ENCODE data around the gene MESP2.

The MESP2 gene

DNA sequence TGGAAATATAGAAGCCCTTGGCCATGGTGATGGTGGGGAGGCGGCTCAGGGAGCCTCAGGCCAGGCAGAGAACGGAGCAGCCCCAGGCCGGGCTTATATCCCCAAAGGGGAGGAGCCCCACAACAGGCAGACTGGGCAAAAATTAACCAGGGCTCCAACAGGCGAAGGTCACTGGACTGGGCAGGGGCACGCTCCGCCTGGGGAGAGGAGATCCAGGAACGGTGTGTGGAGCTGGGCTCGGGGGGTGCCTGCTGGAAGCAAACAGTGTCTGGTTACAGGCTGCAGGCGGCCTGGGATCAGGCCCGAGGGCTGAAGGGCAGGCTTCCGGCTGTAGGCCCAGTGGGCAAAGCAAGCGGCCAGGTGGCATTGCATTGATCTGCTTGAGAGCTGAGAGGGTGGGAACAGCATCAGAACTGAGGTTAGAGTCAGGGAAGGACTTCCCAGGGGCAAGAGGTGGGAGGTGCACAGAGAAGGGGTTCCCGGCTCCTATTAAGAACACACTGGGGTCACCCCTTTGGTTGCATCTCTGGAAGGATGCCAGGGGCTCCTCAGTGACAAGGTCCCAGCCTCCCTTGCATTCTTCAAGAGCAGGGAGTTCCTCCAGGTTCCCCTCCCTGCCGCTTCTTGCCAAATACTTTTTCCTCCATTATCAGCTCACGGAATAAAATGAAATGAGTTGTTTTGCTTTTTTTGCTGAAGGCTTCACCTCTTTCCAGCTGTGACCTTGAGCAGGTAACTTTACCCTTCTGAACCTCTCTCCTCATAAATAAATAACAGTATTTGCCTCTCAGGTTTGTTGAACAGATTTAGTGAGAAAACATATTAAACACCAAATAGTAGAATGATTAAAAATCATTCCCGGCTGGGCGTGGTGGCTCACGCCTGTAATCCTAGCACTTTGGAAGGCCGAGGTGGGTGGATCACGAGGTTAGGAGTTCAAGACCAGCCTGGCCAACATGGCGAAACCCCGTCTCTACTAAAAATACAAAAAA lies 30.7 kb downstream of the MESP2 start:
- no peaks in the 10 kb centered on the region for H3K36me3 ChIP-seq
- no peaks in the 10 kb centered on the region for H3K27me3 ChIP-seq (ENCODE audit: insufficient read depth, low read depth, severe bottlenecking)
- H3K4me3 ChIP-seq (ENCODE audit: low read depth, low read length), result no peak overlapping the region
- DNase-seq, result no peak
- H3K27ac ChIP-seq, result no peak overlapping the region
- TF ChIP-seq, protein P1, sequence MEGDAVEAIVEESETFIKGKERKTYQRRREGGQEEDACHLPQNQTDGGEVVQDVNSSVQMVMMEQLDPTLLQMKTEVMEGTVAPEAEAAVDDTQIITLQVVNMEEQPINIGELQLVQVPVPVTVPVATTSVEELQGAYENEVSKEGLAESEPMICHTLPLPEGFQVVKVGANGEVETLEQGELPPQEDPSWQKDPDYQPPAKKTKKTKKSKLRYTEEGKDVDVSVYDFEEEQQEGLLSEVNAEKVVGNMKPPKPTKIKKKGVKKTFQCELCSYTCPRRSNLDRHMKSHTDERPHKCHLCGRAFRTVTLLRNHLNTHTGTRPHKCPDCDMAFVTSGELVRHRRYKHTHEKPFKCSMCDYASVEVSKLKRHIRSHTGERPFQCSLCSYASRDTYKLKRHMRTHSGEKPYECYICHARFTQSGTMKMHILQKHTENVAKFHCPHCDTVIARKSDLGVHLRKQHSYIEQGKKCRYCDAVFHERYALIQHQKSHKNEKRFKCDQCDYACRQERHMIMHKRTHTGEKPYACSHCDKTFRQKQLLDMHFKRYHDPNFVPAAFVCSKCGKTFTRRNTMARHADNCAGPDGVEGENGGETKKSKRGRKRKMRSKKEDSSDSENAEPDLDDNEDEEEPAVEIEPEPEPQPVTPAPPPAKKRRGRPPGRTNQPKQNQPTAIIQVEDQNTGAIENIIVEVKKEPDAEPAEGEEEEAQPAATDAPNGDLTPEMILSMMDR (IDR thresholded peaks at IDR 0.05; ENCODE audit: low read depth, low read length), result no peak
- H3K9me3 ChIP-seq (ENCODE audit: severe bottlenecking), result no peaks in the 10 kb centered on the region

DNA sequence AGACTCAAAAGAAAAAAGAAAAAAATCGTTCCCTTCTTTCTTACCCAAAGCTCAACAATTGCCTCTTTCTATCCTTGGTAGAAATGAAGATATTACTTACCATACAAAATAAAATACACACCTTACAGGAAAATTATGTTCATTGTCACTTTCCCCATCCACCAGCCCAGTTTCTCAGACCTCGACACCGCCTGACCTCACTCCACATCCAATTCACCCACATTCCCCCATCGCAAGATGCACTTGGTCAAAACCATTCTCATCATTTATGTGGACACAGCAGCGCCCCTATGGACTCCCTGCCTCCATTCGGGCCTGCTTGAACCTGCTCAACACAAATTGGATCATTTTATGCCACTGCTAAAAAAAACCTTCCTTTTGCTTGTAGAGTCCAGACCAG lies 31.6 kb downstream of the MESP2 start:
- no peaks in the 10 kb centered on the region for H3K9me3 ChIP-seq (ENCODE audit: severe bottlenecking)
- TF ChIP-seq, protein P1 (IDR thresholded peaks at IDR 0.05; ENCODE audit: low read depth, low read length), result no peak
- no peak overlapping the region for H3K27ac ChIP-seq
- no peak for DNase-seq
- no peaks in the 10 kb centered on the region for H3K27me3 ChIP-seq (ENCODE audit: insufficient read depth, low read depth, severe bottlenecking)
- H3K36me3 ChIP-seq, result no peaks in the 10 kb centered on the region
- no peak overlapping the region for H3K4me3 ChIP-seq (ENCODE audit: low read depth, low read length)

DNA sequence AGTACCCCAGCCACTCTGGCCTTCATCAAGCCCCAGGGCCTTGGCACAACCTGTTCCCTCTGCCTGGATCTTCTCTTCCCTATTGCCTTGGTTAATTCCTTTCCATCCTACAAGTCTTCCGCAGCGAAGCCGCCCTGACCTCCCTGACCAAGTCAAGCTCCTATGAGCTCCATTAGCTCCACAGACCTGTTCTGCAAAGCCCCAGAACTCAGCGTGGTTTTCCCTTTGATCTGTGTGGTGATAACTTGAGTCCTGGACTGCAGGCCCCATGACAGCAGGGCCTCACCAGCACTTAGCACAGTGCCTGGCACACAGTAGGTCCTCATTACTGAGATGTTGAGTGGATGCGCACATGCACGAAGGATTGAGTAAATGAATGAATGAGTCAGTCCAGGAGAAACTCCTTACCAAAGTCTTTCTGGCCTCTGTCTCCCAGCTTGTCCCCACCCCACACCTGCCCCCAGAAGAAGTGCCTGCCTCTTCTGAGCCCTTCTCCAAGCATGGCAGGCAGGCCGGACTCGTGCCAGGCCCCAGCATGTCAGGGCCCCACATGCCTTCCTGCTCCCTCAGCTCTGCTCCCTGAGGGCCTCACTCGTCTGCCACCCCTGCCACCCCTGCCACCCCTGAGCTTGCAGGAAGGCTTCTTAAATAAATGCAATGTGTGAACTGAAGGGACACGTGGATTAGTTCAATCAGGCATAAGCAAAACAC lies 32.2 kb downstream of the MESP2 start:
- Histone ChIP-seq H3K4me3 (ENCODE audit: low read depth, low read length) (no peak overlapping the region), H3K36me3 (no peaks in the 10 kb centered on the region), H3K27me3 (ENCODE audit: insufficient read depth, low read depth, severe bottlenecking) (no peaks in the 10 kb centered on the region), H3K27ac (no peak overlapping the region), H3K9me3 (ENCODE audit: severe bottlenecking) (no peaks in the 10 kb centered on the region)
- no peak for DNase-seq
- TF ChIP-seq, protein P1 (IDR thresholded peaks at IDR 0.05; ENCODE audit: low read depth, low read length), result no peak

DNA sequence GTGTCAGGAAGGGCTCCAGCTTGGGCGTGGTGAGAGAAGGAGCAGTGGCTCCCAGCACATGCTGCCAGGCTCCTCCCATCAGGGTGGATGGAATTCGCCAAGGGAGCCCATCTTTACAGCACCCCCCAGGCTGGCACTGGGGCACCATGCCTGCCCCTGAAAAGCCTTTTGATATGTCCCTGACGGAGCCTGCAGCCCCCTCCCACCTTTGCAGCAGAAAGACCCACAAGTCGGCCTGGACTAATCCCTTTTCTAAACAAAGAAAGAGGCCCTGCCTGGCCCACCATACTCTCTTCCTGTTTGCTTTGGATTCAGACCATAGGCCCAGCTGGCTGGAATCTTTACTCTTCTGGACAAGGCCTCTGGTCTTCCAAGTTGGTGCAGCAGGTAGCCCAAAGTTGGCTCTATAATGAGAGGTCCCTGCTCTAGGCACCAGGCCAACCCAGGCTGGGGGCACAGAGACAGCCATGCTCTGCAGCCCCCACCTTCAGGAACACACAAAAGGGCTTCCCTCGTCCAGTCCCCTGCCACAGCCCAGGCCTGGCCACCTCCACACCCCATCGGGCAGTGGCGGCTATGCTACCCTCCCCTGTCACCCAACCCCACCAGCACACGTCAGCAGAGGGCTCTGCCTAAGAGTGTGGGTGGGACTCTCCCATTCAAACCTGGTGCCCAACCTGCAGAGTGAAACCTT lies 33.1 kb downstream of the MESP2 start:
- H3K27me3 ChIP-seq (ENCODE audit: insufficient read depth, low read depth, severe bottlenecking), result no peaks in the 10 kb centered on the region
- H3K4me3 ChIP-seq (ENCODE audit: low read depth, low read length), result no peak overlapping the region
- DNase-seq, result no peak
- no peaks in the 10 kb centered on the region for H3K36me3 ChIP-seq
- no peak overlapping the region for H3K27ac ChIP-seq
- TF ChIP-seq, protein P1 (IDR thresholded peaks at IDR 0.05; ENCODE audit: low read depth, low read length), result no peak
- H3K9me3 ChIP-seq (ENCODE audit: severe bottlenecking), result no peaks in the 10 kb centered on the region

DNA sequence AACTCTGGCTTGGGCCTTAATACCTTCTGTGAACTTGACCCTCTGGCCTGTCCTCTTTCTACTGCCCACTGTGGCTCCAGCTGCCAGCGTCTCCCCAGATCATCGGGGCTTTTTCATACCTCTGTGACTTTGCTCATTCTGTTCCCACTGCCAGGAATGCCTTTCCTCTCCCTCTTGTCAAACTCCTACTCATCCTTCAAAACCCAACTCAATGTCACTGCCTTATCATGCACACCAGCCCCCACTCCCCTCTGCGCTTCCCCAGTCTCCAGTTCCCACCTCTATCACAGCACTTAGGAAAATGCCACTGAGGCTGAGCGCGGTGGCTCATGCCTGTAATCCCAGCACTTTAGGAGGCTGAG lies 33.6 kb downstream of the MESP2 start:
- Histone ChIP-seq H3K27ac (no peak overlapping the region), H3K27me3 (ENCODE audit: insufficient read depth, low read depth, severe bottlenecking) (no peaks in the 10 kb centered on the region), H3K9me3 (ENCODE audit: severe bottlenecking) (no peaks in the 10 kb centered on the region), H3K36me3 (no peaks in the 10 kb centered on the region), H3K4me3 (ENCODE audit: low read depth, low read length) (no peak overlapping the region)
- TF ChIP-seq, protein P1 (IDR thresholded peaks at IDR 0.05; ENCODE audit: low read depth, low read length), result no peak
- no peak for DNase-seq

Measured in WERI-Rb-1 (cell line).